HT-29 (cell line): ENCODE results near the gene CFAP61. TPM values are rescaled to one million over a fixed set of nuclear protein-coding genes. Genes with fewer than 3 reads are reported as not detected.

ENCODE experiments used
- DNase-seq: peaks from one replicate; pipeline ENCODE4 v3.0.0-alpha.2; 2015; ENCODE audit warnings: low spot score
- total RNA-seq: library from RNA; depleted of rRNA; stranded (reverse); fragments of >200 nt; shearing (Covaris generic); gene quantifications from 2 replicates; pipeline ENCODE4 v1.2.3, GENCODE V29; 2014

CFAP61 gene
- total RNA-seq, 1 experiment from 2014 or later, result not detected

GRCh38 chr20:20364593-20365479, 312.5 kb downstream of the CFAP61 start:
- no peak for DNase-seq

GRCh38 chr20:20365480-20366161, 313.3 kb downstream of the CFAP61 start:
- no peak for DNase-seq

GRCh38 chr20:20366551-20366875, 314.2 kb downstream of the CFAP61 start:
- DNase-seq, result no peak

- no peak for DNase-seq
Observed at GRCh38 chr20:20366876-20367574, 314.7 kb downstream of the CFAP61 start.

- DNase-seq, result no peak
Observed at GRCh38 chr20:20367575-20368417, 315.5 kb downstream of the CFAP61 start, which contains the start of gene INSM1. INSM1 (plus strand) TSS chr20:20368104; CDS start chr20:20368268, 164 bp downstream.

- DNase-seq, result no peak
Observed at GRCh38 chr20:20368418-20369249, 316.3 kb downstream of the CFAP61 start.

GRCh38 chr20:20369250-20370093, 317.1 kb downstream of the CFAP61 start:
- DNase-seq, result no peak

GRCh38 chr20:20370094-20370575, 317.8 kb downstream of the CFAP61 start:
- DNase-seq, result no peak

- no peak for DNase-seq
Observed at GRCh38 chr20:20371083-20371482, 318.8 kb downstream of the CFAP61 start.

GRCh38 chr20:20371681-20372080, 319.3 kb downstream of the CFAP61 start:
- DNase-seq, result no peak

- DNase-seq, result no peak
Observed at GRCh38 chr20:20373091-20373571, 320.8 kb downstream of the CFAP61 start.

- DNase-seq, result no peak
Observed at GRCh38 chr20:20375862-20376261, 323.5 kb downstream of the CFAP61 start.

- DNase-seq, result no peak
Observed at GRCh38 chr20:20386192-20386591, 333.9 kb downstream of the CFAP61 start.

GRCh38 chr20:20390393-20390792, 338.1 kb downstream of the CFAP61 start:
- DNase-seq, result no peak

- DNase-seq, result no peak
Observed at GRCh38 chr20:20391115-20391514, 338.8 kb downstream of the CFAP61 start.

- no peak for DNase-seq
Observed at GRCh38 chr20:20391766-20392165, 339.4 kb downstream of the CFAP61 start.

GRCh38 chr20:20393207-20394120, 341.1 kb downstream of the CFAP61 start:
- DNase-seq, result no peak

GRCh38 chr20:20395087-20395486, 342.8 kb downstream of the CFAP61 start:
- DNase-seq, result no peak
